ENCODE data around the gene DIP2C. TPM values are rescaled to one million over a fixed set of nuclear protein-coding genes. Genes with fewer than 3 reads are reported as not detected.
"Not testable (repeated sequence)": the region's sequence is repeated elsewhere in the genome, so short reads cannot be mapped to it uniquely, and the experiment has no call there.

Gene DIP2C
- total RNA-seq, 1 donor from 2014 or later: 31.5 TPM

DNA sequence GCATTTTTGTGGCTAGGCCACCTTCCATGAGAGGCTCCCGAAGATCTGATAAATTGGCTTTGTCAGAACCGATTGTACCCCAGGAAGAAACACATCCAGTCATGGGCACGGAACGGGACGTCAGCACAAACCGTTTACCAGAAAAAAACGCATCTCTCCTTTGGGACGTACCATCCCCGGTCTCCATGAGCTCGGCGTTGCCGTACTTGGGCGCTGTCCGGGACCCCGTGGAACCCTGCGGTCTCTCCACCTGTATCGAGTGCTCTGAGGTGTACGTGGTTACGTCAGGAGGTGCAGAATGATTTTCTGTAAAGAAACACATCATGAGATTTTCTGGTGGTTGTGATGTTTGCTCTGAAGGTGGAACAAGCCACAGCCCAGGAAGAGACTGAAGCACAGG, 270.6 kb downstream of the DIP2C start:
- no peak for DNase-seq (ENCODE audit: low spot score)

DNA sequence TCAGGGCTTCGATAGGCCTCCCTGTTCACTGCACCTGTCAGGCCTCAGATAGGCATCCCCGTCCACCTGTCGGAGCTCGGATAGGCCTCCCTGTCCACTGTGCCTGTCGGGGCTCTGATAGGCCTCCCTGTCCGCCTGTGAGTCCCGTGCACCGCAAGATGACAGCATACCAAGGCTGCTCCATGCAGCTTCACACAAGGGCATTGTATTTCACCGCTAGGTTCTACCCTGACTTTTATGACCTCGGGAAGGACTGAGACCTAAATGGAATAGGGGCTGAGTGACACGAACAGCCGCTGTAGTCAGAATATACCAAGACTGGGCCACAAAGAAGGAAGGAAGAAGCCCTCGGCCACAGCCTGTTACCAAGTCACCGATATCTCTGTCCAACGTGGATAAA, 271.2 kb downstream of the DIP2C start:
- no peak for DNase-seq (ENCODE audit: low spot score)

DNA sequence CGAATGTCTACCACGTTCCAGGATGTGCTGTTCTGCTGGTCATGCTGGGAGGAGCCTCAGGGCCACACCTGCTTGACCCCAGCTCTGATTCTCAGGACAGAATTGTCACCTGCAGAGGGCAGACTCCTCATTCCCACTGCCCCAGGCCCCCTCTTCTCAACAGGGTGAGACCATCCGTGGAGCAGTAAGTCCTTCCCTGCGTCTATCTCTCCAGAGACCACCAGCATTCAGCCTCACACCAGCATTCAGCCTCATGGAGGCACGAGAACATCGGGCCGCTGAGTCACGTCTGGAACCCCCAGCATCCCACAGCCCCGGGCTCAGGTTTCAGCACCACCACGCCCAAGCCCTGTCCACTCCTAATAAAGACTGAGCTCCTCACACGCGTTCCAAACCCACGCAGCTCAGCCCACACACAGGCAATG, 273.4 kb downstream of the DIP2C start:
- no peak for DNase-seq (ENCODE audit: low spot score)

DNA sequence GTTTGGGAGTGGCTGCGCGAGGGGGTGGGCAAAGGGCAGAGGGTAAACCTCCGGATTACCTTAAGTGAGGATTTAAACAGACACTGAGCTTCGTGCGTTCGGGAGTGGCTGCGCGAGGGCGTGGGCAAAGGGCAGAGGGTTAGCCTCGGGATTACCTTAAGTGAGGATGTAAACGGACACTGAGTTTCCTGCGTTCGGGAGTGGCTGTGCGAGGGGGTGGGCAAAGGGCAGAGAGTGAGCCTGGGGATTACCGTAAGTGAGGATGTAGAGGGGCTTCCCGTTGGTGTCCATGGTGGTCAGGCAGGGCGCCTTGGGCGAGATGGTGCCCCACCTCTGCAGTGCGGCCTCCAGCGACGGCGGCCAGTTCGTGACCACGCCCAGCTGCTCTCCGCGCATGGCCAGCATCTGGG, 275.8 kb downstream of the DIP2C start:
- no peak for DNase-seq (ENCODE audit: low spot score)

DNA sequence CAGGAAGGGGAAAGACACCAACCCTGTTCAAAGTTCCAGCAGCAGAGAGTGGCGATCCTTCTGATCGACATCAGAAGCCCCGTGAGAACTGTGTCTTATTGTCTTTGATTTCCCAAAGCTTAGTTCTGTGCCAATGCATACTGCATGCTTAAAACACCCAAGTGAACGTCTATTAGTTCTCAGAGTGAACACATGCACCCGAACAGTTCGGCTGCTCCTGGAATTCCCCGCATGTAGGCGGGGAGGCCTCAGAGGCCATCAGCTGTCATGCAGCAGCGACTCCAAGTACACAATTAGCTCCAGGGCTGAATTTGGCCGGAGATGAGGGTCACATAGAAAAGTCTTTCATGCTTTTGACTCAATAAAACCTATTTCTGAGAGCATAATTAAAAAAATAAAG, 277.4 kb downstream of the DIP2C start:
- DNase-seq (ENCODE audit: low spot score): no peak

DNA sequence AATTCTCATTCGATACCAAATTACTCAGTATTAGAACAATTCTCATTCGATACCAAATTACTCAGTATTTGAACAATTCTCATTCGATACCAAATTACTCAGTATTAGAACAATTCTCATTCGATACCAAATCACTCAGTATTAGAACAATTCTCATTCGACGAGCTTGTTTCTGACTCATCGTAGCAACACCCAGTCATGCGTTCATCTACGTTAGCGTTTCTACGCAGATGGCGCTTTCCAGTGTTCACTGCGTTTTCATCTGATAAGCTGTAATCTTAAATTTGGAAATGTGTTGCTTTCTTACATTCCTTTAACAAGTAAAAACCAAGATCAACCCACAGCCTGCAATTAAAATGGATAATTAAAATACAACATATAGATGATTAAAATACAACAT, 277.9 kb downstream of the DIP2C start:
- no peak for DNase-seq (ENCODE audit: low spot score)

DNA sequence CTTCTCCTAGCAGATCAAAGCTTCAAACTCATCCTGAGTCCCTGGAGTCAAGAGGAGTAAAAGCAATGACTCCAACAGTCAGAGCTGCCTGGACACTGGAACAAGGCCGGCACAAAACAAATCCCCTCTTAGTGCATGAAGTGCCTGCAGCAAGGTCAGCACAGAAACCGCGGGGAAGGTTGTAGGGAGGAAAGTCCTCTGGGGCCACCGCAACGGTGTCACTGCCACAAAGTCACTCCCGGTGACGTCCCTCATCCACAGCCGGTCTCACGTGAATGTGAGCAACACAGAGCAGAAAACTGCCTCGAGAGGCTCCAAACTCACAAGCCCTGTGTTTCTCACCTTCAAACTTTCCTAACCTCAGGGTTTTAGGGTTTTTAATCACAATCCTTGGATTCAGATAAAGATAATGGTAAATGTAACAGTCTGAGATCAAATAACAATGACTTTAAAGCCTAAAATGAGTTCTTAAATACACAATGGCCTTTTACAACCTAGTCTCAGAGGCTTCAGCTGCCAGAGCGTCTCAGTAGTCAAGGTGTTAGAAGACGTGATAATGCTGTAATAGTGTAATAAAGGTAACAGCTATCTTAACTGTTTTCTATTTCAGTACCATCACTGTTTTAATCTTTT, 279.9 kb downstream of the DIP2C start:
- no peak for DNase-seq (ENCODE audit: low spot score)

DNA sequence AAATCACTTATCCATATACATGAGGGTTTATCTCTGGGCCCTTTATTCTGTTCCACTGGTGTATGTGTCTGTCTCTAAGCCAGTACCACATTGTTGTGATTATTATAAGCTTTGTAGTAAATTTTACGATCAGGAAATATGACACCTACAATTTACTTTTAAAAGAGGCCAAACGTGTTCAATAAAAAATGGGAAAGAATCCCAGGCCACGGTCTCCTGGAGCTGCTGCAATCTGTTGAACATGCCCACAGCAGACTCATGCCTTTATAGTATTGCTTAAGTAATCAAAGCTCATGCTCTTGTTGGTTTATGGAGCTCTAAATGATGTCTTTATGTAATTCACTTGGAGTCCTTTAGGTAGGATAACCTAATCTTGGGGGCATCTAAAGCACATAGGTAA, 281.2 kb downstream of the DIP2C start:
- DNase-seq (ENCODE audit: low spot score): no peak

DNA sequence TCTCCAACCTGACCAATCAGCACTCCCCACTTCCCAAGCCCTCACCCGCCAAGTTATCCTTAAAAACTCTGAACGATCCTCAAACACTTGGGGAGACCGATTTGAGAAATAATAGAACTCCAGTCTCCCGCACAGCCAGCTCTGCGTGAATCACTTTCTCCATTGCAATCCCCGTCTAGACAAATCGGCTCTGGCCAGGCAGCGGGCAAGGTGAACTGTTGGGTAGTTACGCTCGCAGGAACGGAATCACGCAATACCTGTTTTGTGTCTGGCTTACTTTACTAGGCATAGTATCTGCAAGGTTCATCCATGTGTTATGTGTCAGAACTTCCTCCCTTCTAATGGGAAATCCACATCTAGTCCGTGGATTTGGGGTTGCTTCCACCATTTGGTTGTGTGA, 282.5 kb downstream of the DIP2C start:
- no peak for DNase-seq (ENCODE audit: low spot score)

DNA sequence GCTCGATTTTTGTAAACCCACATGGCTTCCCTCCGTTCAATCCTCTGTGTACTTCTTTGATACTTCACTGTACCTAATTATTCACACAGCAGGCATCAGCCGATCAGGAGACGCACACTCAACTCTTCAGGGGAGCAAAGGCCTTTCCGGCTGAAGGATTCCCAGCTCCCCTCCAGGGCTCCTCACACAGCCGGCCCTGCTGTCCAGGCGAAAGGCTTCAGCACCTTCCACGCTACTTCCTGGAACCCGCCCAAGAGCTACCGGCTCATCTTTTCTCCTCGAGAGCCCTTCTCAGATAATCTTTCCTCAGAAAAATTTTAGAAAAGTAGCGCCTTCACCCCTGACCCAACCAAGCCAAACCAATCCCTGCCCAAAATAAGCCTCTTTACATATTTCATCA, 283.8 kb downstream of the DIP2C start:
- DNase-seq (ENCODE audit: low spot score): no peak

DNA sequence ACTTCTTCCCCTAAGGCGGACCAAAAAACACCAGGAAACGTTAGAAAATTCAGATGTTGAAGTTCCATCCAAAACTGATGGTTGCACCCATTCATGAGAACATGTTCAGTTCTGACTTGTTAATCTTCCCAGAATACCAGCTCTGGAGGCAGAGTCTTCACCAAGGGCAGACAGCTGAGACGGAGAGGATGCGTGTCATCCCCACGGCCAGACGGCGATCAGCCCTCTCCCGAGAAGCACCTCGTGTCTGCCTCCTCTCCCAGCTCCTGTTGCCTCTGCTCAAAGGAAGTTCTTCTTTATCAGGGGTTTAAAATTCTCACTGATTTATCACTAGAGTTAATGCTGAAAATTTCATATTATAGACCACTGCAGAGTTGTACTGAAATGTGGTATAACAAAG, 284.5 kb downstream of the DIP2C start:
- no peak for DNase-seq (ENCODE audit: low spot score)

DNA sequence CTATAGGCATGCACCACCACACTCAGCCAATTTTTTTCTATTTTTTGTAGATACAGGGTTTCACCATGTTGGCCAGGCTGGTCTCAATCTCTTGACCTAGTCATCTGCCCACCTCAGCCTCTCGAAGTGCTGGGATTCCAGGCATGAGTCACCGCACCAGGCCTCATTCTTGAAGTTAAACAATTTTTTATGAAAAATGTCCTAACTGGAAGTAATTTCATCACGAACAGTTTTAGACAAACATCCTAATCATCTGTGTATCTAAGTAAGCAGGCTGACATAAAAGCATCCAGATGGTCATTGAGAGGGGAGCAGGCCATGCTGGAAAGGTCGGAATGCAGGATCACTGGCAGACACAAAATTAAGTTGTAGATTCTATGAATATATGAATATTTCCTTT, 285.1 kb downstream of the DIP2C start:
- DNase-seq (ENCODE audit: low spot score): no peak

DNA sequence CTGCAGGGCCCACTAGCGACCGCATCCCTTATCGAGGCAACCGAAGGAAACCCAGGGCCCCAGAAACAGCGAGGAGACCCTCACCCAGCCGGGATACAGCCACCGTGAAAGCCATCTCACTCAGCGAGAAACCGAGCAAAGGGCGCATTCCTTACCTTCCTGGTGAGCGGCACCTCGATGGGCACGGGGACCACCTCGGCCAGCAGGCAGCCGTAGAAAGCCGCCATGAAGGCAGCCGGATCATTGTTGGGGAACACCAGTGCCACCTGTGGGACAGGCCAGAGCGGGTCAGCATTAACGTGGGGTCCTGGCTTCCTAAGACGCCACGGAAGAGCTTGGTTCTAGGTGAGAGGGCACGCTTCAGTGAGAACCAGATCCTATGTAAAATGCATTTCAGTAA, 290.5 kb downstream of the DIP2C start:
- DNase-seq (ENCODE audit: low spot score): no peak

DNA sequence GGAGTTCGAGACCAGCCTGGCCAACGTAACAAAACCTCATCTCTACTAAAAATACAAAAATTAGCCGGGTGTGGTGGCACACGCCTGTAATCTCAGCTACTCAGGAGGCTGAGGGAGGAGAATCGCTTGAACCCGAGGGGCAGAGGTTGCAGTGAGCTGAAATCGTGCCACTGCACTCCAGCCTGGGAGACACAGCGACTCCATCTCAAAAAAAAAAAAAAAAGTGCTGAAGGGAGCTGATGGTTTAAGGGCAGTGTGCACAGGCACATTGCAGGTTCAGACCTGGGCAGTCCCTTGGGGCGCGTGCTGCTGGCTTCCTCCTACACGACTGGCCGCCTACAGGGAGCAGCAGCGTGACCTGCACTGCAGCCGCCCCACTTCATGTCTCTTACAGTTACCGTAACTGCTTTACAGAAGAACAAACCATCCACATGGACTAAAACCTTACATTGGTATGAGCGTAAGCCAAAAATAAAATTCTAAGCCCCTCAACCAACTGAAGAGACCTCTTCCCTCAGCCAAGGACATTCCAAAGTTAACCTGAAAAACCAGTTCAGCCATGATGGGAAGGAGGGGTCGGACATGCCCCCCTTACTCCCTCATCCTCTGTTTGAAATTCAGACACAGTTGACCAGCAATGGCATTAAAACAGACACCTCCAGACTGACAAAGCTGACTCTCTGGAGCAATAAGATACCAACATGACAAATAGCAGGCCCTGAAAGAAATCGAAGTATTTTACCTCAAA, 292.0 kb downstream of the DIP2C start:
- DNase-seq (ENCODE audit: low spot score): no peak

DNA sequence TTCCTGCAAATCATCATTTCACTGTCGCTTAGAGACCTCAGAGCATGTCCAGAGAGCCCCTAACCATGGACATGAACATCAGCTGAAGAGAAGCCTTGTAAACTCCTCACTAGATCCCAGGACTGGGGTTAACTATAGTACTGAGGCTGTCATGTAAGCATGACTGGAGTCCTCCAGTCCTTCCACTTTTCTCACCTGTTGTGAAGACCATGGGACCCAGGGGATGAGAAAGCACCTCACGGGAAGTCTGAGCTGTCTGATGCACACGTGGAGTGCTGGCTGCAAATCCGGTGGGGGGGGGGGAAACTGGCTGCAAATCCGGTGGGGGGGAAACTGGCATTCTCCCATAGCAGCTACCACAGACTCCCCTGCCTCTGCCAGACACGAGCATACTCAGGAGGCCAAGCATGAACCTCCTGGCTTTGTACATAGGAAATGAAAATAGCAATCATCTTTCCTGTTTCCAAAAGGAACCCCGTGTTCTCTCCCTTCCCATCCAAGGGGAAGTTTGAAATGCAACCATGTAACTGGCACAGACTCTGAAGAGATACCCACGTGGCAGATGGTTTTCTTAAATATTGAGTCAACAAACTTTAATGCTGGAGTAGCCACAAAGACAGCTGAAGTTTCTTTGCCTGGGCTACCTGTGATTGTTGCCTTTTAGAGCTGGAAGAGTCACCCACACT, 292.8 kb downstream of the DIP2C start:
- DNase-seq (ENCODE audit: low spot score): no peak

DNA sequence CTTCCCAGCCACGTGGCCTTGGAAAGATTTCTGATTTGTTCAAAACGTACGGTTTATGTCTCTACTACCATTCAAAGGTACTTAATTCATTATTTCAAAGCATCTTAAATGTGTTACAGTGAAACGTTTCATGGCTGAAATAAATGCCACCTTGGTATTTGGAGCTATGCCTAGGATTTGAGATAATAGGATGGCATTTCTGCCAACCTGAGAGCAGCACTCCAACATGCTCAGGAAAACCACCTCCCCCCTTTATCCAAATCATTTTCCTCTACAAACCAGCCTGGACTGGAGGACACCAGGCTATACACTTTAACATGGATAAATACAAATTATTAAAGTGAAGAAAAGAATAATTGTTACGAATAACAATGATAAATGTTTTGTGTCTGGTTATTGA, 293.4 kb downstream of the DIP2C start:
- no peak for DNase-seq (ENCODE audit: low spot score)

DNA sequence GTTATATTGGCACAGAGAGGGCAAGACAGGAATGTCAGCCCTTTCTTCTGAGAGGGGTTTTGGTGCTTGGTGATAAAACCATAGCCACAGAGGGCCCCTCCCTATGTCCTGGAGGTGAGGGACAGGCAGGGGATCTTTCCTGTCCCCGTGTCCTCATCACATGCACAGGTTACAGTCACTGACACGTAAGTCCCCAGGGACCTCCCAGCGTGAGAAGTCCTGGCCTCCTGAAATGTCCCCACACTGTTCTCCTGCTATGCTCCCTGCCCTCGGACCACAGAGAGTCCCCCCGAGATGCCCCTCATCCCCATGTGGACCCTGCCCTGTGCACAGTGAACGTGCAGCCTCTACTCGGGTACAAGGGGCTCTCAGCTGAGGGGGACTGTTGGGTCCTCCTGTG, 293.8 kb downstream of the DIP2C start:
- no peak for DNase-seq (ENCODE audit: low spot score)

DNA sequence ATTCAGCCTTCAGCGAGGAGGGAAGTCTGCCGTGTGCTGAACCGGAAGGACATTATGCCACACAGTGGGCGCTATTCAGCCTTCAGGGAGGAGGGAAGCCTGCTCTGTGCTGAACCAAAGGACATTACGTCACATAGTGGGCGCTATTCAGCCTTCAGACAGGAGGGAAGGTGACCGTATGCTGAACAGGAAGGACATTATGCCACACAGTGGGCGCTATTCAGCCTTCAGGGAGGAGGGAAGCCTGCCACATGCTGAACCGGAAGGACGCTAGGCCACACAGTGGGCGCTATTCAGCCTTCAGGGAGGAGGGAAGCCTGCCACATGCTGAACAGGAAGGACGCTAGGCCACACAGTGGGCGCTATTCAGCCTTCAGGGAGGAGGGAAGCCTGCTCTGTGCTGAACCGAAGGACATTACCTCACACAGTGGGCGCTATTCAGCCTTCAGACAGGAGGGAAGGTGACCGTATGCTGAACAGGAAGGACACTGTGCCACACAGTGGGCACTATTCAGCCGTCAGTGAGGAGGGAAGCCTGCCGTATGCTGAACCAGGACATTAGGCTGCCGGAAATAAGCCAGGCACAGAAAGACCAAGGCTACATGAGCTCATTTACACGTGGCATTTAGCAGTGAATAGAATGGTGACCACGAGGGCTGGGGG, 294.9 kb downstream of the DIP2C start:
- DNase-seq (ENCODE audit: low spot score): not testable (repeated sequence)

DNA sequence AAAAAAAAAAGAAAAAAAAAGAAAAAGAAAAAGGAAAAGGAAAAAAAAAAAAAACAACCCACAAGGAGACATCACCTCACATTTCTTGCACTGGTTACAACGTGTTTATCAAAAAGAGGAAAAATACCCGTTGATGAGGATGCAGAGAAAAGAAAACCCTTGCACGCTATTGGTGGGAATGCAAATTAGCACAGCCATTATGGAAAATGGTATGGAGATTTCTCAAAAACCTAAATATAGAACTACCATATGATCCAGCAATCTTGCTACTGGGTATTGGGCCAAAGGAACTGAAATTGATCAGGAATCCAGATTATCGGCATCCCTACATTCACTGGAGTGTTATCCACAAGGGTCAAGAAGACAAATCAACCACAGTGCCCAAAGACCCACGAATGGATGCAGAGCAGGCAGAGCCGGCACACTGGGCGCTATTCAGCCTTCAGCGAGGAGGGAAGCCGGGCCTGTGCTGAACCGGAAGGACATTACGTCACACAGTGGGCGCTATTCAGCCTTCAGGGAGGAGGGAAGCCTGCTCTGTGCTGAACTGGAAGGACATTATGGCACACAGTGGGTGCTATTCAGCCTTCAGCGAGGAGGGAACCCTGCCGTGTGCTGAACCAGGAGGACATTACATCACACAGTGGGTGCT, 295.6 kb downstream of the DIP2C start:
- no peak for DNase-seq (ENCODE audit: low spot score)

DNA sequence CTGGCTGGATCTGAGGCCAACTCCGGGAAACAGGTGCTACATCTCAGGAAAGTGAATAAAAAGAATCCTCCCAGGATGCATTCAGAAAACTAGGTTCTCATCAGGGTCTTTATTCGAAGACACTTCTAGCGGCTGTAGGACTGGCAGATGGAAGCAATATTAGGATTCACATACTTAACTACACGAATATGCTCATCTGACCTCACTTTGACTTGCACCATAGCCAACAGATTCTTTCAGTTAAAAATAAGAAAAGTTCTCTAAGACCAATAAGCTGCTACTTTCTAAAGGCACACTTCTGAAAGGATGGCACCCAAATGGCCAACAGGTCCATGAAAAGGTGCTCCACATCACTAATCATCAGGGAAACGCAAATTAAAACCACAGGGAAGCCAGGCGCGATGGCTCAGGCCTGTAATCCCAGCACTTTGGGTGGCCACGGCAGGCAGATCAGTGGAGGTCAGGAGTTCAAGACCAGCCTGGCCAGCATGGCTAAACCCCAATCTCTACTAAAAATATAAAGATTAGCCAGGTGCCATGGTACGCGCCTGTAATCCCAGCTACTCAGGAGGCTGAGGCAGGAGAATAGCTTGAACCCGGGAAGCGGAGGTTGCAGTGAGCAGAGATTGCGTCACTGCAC, 296.2 kb downstream of the DIP2C start:
- no peak for DNase-seq (ENCODE audit: low spot score)

DNA sequence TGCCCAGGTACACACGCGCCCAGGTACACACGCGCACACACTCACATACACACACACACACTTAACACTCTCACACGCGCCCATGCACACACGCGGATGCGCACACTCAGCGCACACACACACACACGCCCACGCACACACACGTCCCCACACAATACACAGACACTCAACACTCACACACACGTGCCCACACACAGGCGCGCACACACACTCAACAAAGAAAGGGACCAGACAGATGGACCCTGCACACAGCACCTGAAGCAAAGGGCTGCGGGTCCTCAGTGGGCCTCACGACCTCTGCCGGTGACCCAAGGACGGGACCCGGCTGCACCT, 296.8 kb downstream of the DIP2C start:
- DNase-seq (ENCODE audit: low spot score): no peak

Data from mucosa of gallbladder (tissue), 1 donor.